ENCODE data around the gene METTL26.

GRCh38 chr16:595094-595528 is 41.0 kb downstream of the METTL26 start:
- TF ChIP-seq EZH2 (optimal IDR thresholded peaks at IDR 0.05; ENCODE audit: low read depth, low read length) (no peak), CTCF (IDR thresholded peaks at IDR 0.05; ENCODE audit: low read length) (no peak), EZH2phosphoT487 (IDR thresholded peaks at IDR 0.05; ENCODE audit: low read length) (no peak)

Data from MM.1S (cell line).